ENCODE measurements around the gene PATE4.
"Not testable (repeated sequence)": the region's sequence is repeated elsewhere in the genome, so short reads cannot be mapped to it uniquely, and the experiment has no call there.

Gene PATE4

DNA sequence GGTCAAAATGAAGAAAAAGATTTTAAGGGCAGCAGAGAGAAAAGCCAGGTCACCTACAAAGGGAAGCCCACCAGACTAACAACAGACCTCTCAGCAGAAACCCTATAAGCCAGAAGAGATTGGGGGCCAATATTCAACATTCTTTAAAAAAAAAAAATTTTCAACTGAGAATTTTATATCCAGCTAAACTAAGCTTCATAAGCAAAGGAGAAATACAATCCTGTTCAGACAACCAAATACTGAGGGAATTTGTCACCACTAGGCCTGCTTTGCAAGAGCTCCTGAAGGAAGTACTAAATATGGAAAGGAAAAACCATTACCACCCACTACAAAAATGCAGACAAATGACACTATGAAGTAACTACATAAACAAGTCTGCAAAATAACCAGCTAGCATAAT is 13.1 kb downstream of the PATE4 start:
- Histone ChIP-seq H3K4me2 (ENCODE audit: low read length) (no peak overlapping the region), H3K27ac (no peak overlapping the region), H3K4me1 (no peaks in the 10 kb centered on the region), H2AFZ (no peak overlapping the region), H3K9me3 (ENCODE audit: control insufficient read depth, low read length) (no peaks in the 10 kb centered on the region), H3K79me2 (no peaks in the 10 kb centered on the region), H3K4me3 (ENCODE audit: low read depth, low read length) (no peak overlapping the region), H3K27me3 (ENCODE audit: control insufficient read depth, insufficient read depth, low read length) (no peaks in the 10 kb centered on the region), H3K9ac (no peak overlapping the region), H3K36me3 (ENCODE audit: control insufficient read depth, insufficient read depth, low read length) (no peaks in the 10 kb centered on the region)
- TF ChIP-seq, protein P1, sequence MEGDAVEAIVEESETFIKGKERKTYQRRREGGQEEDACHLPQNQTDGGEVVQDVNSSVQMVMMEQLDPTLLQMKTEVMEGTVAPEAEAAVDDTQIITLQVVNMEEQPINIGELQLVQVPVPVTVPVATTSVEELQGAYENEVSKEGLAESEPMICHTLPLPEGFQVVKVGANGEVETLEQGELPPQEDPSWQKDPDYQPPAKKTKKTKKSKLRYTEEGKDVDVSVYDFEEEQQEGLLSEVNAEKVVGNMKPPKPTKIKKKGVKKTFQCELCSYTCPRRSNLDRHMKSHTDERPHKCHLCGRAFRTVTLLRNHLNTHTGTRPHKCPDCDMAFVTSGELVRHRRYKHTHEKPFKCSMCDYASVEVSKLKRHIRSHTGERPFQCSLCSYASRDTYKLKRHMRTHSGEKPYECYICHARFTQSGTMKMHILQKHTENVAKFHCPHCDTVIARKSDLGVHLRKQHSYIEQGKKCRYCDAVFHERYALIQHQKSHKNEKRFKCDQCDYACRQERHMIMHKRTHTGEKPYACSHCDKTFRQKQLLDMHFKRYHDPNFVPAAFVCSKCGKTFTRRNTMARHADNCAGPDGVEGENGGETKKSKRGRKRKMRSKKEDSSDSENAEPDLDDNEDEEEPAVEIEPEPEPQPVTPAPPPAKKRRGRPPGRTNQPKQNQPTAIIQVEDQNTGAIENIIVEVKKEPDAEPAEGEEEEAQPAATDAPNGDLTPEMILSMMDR (IDR thresholded peaks at IDR 0.05): no peak

DNA sequence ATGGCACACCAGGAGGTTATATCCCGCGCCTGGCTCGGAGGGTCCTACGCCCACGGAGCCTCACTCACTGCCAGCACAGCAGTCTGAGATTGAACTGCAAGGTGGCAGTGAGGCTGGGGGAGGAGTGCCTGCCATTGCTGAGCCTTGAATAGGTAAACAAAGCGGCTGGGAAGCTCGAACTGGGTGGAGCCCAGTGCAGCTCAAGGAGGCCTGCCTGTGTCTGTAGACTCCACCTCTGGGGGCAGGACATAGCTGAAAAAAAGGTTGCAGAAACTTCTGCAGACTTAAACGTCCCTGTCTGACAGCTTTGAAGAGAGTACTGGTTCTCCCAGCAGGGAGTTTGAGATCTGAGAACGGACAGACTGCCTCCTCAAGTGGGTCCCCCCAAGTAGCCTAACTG is 24.6 kb downstream of the PATE4 start:
- H3K9me3 ChIP-seq (ENCODE audit: control insufficient read depth, low read length); H3K27me3 ChIP-seq (ENCODE audit: control insufficient read depth, insufficient read depth, low read length); H3K79me2 ChIP-seq; H3K27ac ChIP-seq; H3K4me2 ChIP-seq (ENCODE audit: low read length); H3K9ac ChIP-seq; H2AFZ ChIP-seq; H3K4me1 ChIP-seq; H3K36me3 ChIP-seq (ENCODE audit: control insufficient read depth, insufficient read depth, low read length); H3K4me3 ChIP-seq (ENCODE audit: low read depth, low read length): not testable (repeated sequence)

DNA sequence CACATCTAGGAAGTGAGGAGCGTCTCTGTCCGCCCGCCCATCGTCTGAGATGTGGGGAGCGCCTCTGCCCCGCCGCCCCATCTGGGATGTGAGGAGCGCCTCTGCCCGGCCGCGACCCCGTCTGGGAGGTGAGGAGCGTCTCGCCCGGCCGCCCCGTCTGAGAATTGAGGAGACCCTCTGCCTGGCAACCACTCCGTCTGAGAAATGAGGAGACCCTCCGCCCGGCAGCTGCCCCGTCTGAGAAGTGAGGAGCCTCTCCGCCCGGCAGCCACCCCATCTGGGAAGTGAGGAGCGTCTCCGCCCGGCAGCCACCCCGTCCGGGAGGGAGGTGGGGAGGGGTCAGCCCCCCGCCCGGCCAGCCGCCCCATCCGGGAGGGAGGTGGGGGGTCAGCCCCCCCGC is 29.7 kb downstream of the PATE4 start:
- not testable (repeated sequence) for H3K4me3 ChIP-seq (ENCODE audit: low read depth, low read length); H3K4me1 ChIP-seq; H3K4me2 ChIP-seq (ENCODE audit: low read length); H3K27ac ChIP-seq; H3K36me3 ChIP-seq (ENCODE audit: control insufficient read depth, insufficient read depth, low read length); H2AFZ ChIP-seq; H3K9ac ChIP-seq; H3K27me3 ChIP-seq (ENCODE audit: control insufficient read depth, insufficient read depth, low read length); H3K79me2 ChIP-seq; H3K9me3 ChIP-seq (ENCODE audit: control insufficient read depth, low read length)

DNA sequence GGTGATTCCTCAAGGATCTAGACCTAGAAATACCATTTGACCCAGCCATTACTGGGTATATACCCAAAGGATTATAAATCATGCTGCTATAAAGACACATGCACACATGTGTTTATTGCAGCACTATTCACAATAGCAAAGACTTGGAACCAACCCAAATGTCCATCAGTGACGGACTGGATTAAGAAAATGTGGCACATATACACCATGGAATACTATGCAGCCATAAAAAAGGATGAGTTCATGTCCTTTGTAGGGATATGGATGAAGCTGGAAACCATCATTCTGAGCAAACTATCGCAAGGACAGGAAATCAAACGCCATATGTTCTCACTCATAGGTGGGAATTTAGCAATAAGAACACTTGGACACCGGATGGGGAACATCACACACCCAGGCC is 32.2 kb downstream of the PATE4 start:
- not testable (repeated sequence) for H3K4me1 ChIP-seq; H3K27me3 ChIP-seq (ENCODE audit: control insufficient read depth, insufficient read depth, low read length); H2AFZ ChIP-seq; H3K27ac ChIP-seq; H3K4me2 ChIP-seq (ENCODE audit: low read length); H3K9me3 ChIP-seq (ENCODE audit: control insufficient read depth, low read length); H3K36me3 ChIP-seq (ENCODE audit: control insufficient read depth, insufficient read depth, low read length); H3K4me3 ChIP-seq (ENCODE audit: low read depth, low read length); H3K79me2 ChIP-seq; H3K9ac ChIP-seq

DNA sequence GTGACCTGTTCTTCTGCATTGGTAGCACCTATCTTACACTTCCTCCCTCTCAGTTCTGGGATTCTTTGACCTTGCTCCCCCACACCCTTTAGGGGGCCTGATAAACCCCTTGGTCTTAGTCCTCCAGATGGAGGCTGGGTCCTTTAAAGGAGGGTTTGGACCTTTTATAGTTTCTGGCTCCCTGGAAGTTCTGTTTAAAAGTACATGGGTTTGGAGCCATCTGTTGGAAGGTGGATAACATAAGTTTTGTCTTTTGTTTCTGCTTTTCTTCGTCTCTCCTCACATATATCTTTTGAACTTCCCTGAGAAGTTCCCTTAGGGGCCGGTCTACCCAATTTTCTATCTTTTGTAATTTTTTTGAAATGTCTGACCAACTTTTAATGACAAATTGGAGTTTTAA is 36.4 kb downstream of the PATE4 start:
- Histone ChIP-seq H3K9ac (no peak overlapping the region), H3K4me2 (ENCODE audit: low read length) (no peak overlapping the region), H3K27ac (no peak overlapping the region), H3K36me3 (ENCODE audit: control insufficient read depth, insufficient read depth, low read length) (no peaks in the 10 kb centered on the region), H3K9me3 (ENCODE audit: control insufficient read depth, low read length) (no peaks in the 10 kb centered on the region), H3K27me3 (ENCODE audit: control insufficient read depth, insufficient read depth, low read length) (no peaks in the 10 kb centered on the region), H2AFZ (no peak overlapping the region), H3K4me3 (ENCODE audit: low read depth, low read length) (no peak overlapping the region), H3K4me1 (no peaks in the 10 kb centered on the region), H3K79me2 (no peaks in the 10 kb centered on the region)
- TF ChIP-seq, protein P1 (IDR thresholded peaks at IDR 0.05): no peak

DNA sequence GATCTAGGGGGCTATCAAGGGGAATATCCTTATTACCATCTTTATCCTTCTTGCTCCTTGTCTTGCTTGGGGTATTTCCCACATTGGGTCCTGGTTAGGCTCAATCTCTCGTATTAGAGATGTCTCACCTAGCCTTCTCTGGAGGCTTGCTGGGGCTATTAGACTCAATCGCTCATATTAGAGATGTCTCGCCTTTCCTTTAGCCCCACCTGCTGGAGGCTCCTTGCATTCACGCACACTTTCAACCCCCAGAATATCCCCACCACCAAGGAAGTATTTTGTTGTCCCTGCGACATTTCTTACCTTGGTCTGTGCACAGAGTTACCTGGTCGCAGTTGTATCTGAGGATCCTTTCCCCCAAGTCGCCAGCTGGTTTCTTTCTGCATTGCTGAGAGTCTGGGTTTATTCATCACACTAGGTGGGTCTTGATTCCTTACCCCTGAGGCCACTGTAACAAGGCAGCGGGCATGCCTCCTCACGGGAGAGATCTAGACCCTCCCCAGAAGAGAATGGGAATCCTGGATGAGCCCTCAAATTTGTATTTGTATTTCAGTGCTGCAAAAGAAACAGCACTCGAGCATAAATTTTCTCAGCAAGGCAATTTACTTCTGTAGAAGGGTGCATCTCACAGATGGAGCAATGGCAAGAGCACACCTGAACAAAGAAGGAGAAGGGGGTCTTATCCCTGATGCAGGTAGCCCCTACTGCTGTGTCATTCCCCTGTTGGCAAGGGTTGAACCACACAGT is 38.4 kb downstream of the PATE4 start:
- H3K9me3 ChIP-seq (ENCODE audit: control insufficient read depth, low read length): no peaks in the 10 kb centered on the region
- no peak overlapping the region for H2AFZ ChIP-seq
- H3K4me3 ChIP-seq (ENCODE audit: low read depth, low read length): no peak overlapping the region
- H3K9ac ChIP-seq: no peak overlapping the region
- H3K4me2 ChIP-seq (ENCODE audit: low read length): no peak overlapping the region
- no peaks in the 10 kb centered on the region for H3K36me3 ChIP-seq (ENCODE audit: control insufficient read depth, insufficient read depth, low read length)
- H3K27me3 ChIP-seq (ENCODE audit: control insufficient read depth, insufficient read depth, low read length): no peaks in the 10 kb centered on the region
- TF ChIP-seq, protein P1 (IDR thresholded peaks at IDR 0.05): no peak
- H3K27ac ChIP-seq: no peak overlapping the region
- H3K79me2 ChIP-seq: no peaks in the 10 kb centered on the region
- H3K4me1 ChIP-seq: no peaks in the 10 kb centered on the region

All from parathyroid adenoma (tissue), 2 donors.